IMR-90 (cell line): ENCODE results near the gene MYLK4. TPM values are rescaled to one million over a fixed set of nuclear protein-coding genes. Genes with fewer than 3 reads are reported as not detected.

Source experiments
- ATAC-seq: fragments of 200-7000 bp; cut with Tn5 transposase; 2 replicates; pipeline ENCODE4 v1.9.1; 2020; ENCODE audit warnings: low read depth, mild to moderate bottlenecking, moderate library complexity
- Bru-seq: library from RNA; stranded (reverse); fragments of 400-500 nt; gene quantifications from one replicate; lab custom pipeline; 2021; lab: Mats Ljungman, UMichigan
- BruChase-seq, 2 experiments: library from RNA; stranded (reverse); fragments of 400-500 nt; gene quantifications; one replicate each; lab custom pipeline; 2021; lab: Mats Ljungman, UMichigan
- BruUV-seq: library from RNA; stranded (reverse); fragments of 400-500 nt; replicated peaks from 2 replicates; lab custom pipeline; 2021; lab: Mats Ljungman, UMichigan
- CTCF ChIA-PET: fragments of 300-600 bp; formaldehyde crosslinking; extraction: SDS; loops from one replicate; lab custom pipeline; 2021; ENCODE audit warnings: antibody characterized with exemption; lab: Yijun Ruan, JAX
- POLR2A ChIA-PET: fragments of 300-600 bp; sonication (Branson Sonifier 250); formaldehyde crosslinking; loops from one replicate; lab custom pipeline; 2022; ENCODE audit warnings: antibody characterized with exemption; ENCODE audit not compliant: unreplicated experiment; lab: Charles Lee
- DNase-seq: peaks from one replicate; pipeline ENCODE4 v3.0.0; 2013
- H2AFZ ChIP-seq: replicated peaks from 2 replicates; pipeline ENCODE3; 2013; ENCODE audit warnings: low read length, mild to moderate bottlenecking; ENCODE audit not compliant: poor library complexity
- H2AK5ac ChIP-seq: 2 replicates; pipeline ENCODE4 v1.6.1; 2013; ENCODE audit warnings: low read depth, low read length, inconsistent platforms
- H2AK9ac ChIP-seq: replicated peaks from 2 replicates; pipeline ENCODE3; 2013; ENCODE audit warnings: mild to moderate bottlenecking, low read depth, low read length, moderate library complexity; ENCODE audit not compliant: poor library complexity
- H2BK120ac ChIP-seq: 2 replicates; pipeline ENCODE4 v1.6.1; 2013; ENCODE audit warnings: low read depth, low read length, inconsistent platforms
- H2BK15ac ChIP-seq: 3 replicates; pipeline ENCODE4 v1.6.1; 2013; ENCODE audit warnings: low read depth, low read length, inconsistent platforms
- H2BK20ac ChIP-seq: 2 replicates; pipeline ENCODE4 v1.6.1; 2013; ENCODE audit warnings: low read depth, mild to moderate bottlenecking, inconsistent platforms, low read length, moderate library complexity
- H2BK5ac ChIP-seq: 2 replicates; pipeline ENCODE4 v1.6.1; 2013; ENCODE audit warnings: mild to moderate bottlenecking, low read depth, low read length, inconsistent platforms; ENCODE audit not compliant: poor library complexity, severe bottlenecking
- H3K14ac ChIP-seq: replicated peaks from 2 replicates; pipeline ENCODE4 v1.6.1; 2013; ENCODE audit warnings: low read depth, low read length, inconsistent platforms
- H3K18ac ChIP-seq: 2 replicates; pipeline ENCODE4 v1.6.1; 2013; ENCODE audit warnings: low read depth, low read length, control low read depth
- H3K23ac ChIP-seq: 2 replicates; pipeline ENCODE4 v1.6.1; 2013; ENCODE audit warnings: low read depth, low read length, inconsistent platforms
- H3K27ac ChIP-seq: 2 replicates; pipeline ENCODE4 v1.5.1; 2013; ENCODE audit warnings: mild to moderate bottlenecking, control low read depth, low read length; ENCODE audit not compliant: insufficient read depth
- H3K27me3 ChIP-seq: 2 replicates; pipeline ENCODE4 v1.6.1; 2013; ENCODE audit warnings: low read length; ENCODE audit not compliant: control insufficient read depth, insufficient read depth
- H3K36me3 ChIP-seq: 2 replicates; pipeline ENCODE4 v1.6.1; 2013; ENCODE audit warnings: low read length, mixed read lengths; ENCODE audit not compliant: control insufficient read depth, insufficient read depth
- H3K4ac ChIP-seq: 2 replicates; pipeline ENCODE4 v1.6.1; 2013; ENCODE audit warnings: low read depth, low read length, inconsistent platforms
- H3K4me1 ChIP-seq: 2 replicates; pipeline ENCODE4 v1.6.1; 2013; ENCODE audit warnings: low read length, mixed read lengths; ENCODE audit not compliant: control insufficient read depth, insufficient read depth
- H3K4me2 ChIP-seq: 2 replicates; pipeline ENCODE4 v1.6.1; 2013; ENCODE audit warnings: low read depth, mild to moderate bottlenecking, control low read depth, low read length, moderate library complexity
- H3K4me3 ChIP-seq: 2 replicates; pipeline ENCODE4 v1.5.1; 2013; ENCODE audit warnings: low read depth, mild to moderate bottlenecking, control low read depth, low read length, moderate library complexity; ENCODE audit not compliant: insufficient read depth
- H3K56ac ChIP-seq: 2 replicates; pipeline ENCODE4 v1.6.1; 2013; ENCODE audit warnings: low read length, inconsistent platforms; ENCODE audit not compliant: insufficient read depth; ENCODE audit errors: extremely low read depth
- H3K79me1 ChIP-seq, 2 experiments: 2 replicates each; pipeline ENCODE4 v1.6.1; 2013; ENCODE audit warnings: low read length in 2 of 2, inconsistent platforms in 1 of 2, low read depth in 1 of 2
- H3K9ac ChIP-seq: 2 replicates; pipeline ENCODE4 v1.6.1; 2013; ENCODE audit warnings: low read depth, low read length, control low read depth
- H3K9me1 ChIP-seq: 2 replicates; pipeline ENCODE4 v1.6.1; 2013; ENCODE audit warnings: low read length, inconsistent platforms; ENCODE audit not compliant: insufficient read depth
- H3K9me3 ChIP-seq: 2 replicates; pipeline ENCODE4 v1.6.1; 2013; ENCODE audit warnings: low read length; ENCODE audit not compliant: control insufficient read depth, insufficient read depth
- H4K20me1 ChIP-seq: 2 replicates; pipeline ENCODE4 v1.6.1; 2013; ENCODE audit warnings: low read length, inconsistent platforms; ENCODE audit not compliant: insufficient read depth
- H4K5ac ChIP-seq: 2 replicates; pipeline ENCODE4 v1.6.1; 2013; ENCODE audit warnings: mild to moderate bottlenecking, low read depth, low read length, control low read depth
- H4K8ac ChIP-seq, 2 experiments: 2 replicates each; pipeline ENCODE4 v1.6.1; 2013; ENCODE audit warnings: low read depth in 2 of 2, low read length in 2 of 2, control low read depth in 1 of 2, inconsistent platforms in 1 of 2
- H4K91ac ChIP-seq: 2 replicates; pipeline ENCODE4 v1.6.1; 2013; ENCODE audit warnings: low read depth, low read length, inconsistent platforms; ENCODE audit not compliant: insufficient read depth
- BHLHE40 ChIP-seq: fragments of 150-350 bp; IDR thresholded peaks from 2 replicates; pipeline ENCODE4 v1.6.1; 2016; ENCODE audit warnings: mild to moderate bottlenecking, low read depth, low read length
- CEBPB ChIP-seq: IDR thresholded peaks from 2 replicates; pipeline ENCODE4 v1.6.1; 2012; ENCODE audit warnings: low read depth, low read length, improper control_type of control experiment
- CHD1 ChIP-seq: IDR thresholded peaks from 2 replicates; pipeline ENCODE4 v1.6.1; 2012; ENCODE audit warnings: low read depth, low read length, improper control_type of control experiment
- CTCF ChIP-seq: conservative IDR thresholded peaks from 2 replicates; pipeline ENCODE4 v1.5.1; 2012; ENCODE audit warnings: mild to moderate bottlenecking, low read depth, low read length, improper control_type of control experiment
- ELK1 ChIP-seq: fragments of 150-350 bp; IDR thresholded peaks from 2 replicates; pipeline ENCODE4 v1.6.1; 2016; ENCODE audit warnings: low read depth, mild to moderate bottlenecking, low read length, moderate library complexity, borderline replicate concordance
- FOS ChIP-seq: fragments of 150-350 bp; IDR thresholded peaks from 2 replicates; pipeline ENCODE4 v1.6.1; 2016; ENCODE audit warnings: low read depth, low read length
- MAFK ChIP-seq: IDR thresholded peaks from 2 replicates; pipeline ENCODE4 v1.6.1; 2012; ENCODE audit warnings: low read depth, low read length, improper control_type of control experiment
- MAZ ChIP-seq: IDR thresholded peaks from 2 replicates; pipeline ENCODE4 v1.6.1; 2012; ENCODE audit warnings: low read depth, mild to moderate bottlenecking, low read length, improper control_type of control experiment, moderate library complexity, borderline replicate concordance
- MXI1 ChIP-seq: IDR thresholded peaks from 2 replicates; pipeline ENCODE4 v1.6.1; 2012; ENCODE audit warnings: low read depth, mild to moderate bottlenecking, low read length, moderate library complexity, borderline replicate concordance
- NFE2L2 ChIP-seq: fragments of 150-350 bp; IDR thresholded peaks from 2 replicates; pipeline ENCODE4 v1.6.1; 2016; ENCODE audit warnings: low read depth, mild to moderate bottlenecking, low read length
- POLR2A ChIP-seq: IDR thresholded peaks from 2 replicates; pipeline ENCODE4 v1.6.1; 2012; ENCODE audit warnings: mild to moderate bottlenecking, low read depth, low read length
- RAD21 ChIP-seq: IDR thresholded peaks from 2 replicates; pipeline ENCODE4 v1.6.1; 2012; ENCODE audit warnings: low read length, improper control_type of control experiment
- RCOR1 ChIP-seq: IDR thresholded peaks from 2 replicates; pipeline ENCODE4 v1.6.1; 2012; ENCODE audit warnings: mild to moderate bottlenecking, low read length, improper control_type of control experiment; ENCODE audit not compliant: insufficient replicate concordance
- RFX5 ChIP-seq: IDR thresholded peaks from 2 replicates; pipeline ENCODE4 v1.8.0; 2012; ENCODE audit warnings: low read depth, mild to moderate bottlenecking, low read length, moderate library complexity
- SMC3 ChIP-seq: fragments of 150-350 bp; IDR thresholded peaks from 2 replicates; pipeline ENCODE4 v1.6.1; 2016; ENCODE audit warnings: low read depth, mild to moderate bottlenecking, antibody characterized with exemption, low read length, moderate library complexity
- WGBS, 2 experiments: methylation state at CpG; one replicate each; pipeline versions ENCODE4 v1.1.5 to v1.1.7; 2013; ENCODE audit warnings: missing lambda C conversion rate in 2 of 2; ENCODE audit not compliant: insufficient read length in 1 of 2; ENCODE audit errors: extremely low coverage in 2 of 2; 5-methylcytosine and 5-hydroxymethylcytosine counted together
- dilution Hi-C: fragments of 300-500 bp; cut with HindIII; formaldehyde crosslinking; loops from one replicate; pipeline ENCODE4 v1.14.3; 2018; ENCODE audit warnings: low sequenced_read_pairs; ENCODE audit not compliant: unreplicated experiment
- in situ Hi-C: fragments of 300-500 bp; cut with MboI; formaldehyde crosslinking; loops from 3 replicates; pipeline ENCODE4 v1.14.3; 2019; ENCODE audit warnings: low sequenced_read_pairs, inconsistent platforms, mixed read lengths
- intact Hi-C: fragments of 100-400 bp; cut with micrococcal nuclease; formaldehyde crosslinking; loops from 2 replicates; pipeline ENCODE4 v1.10.0; 2022
- long read RNA-seq: library from polyadenylated mRNA; unstranded; transcript quantifications from one replicate; pipeline ENCODE4 v2.0.0, GENCODE V29; 2021; ENCODE audit not compliant: unreplicated experiment
- polyA plus RNA-seq, 3 experiments: library from polyadenylated mRNA; depleted of rRNA; stranded (reverse); fragments of >200 nt; gene quantifications; 2 replicates each; pipeline ENCODE4 v1.2.3, GENCODE V29; 2012; ENCODE audit warnings: low replicate concordance in 1 of 3
- total RNA-seq: library from RNA; depleted of rRNA; stranded (reverse); fragments of >200 nt; gene quantifications from 2 replicates; pipeline ENCODE4 v1.2.3, GENCODE V29; 2012; rRNA removed

Gene MYLK4
- total RNA-seq (under 0.01 TPM in 2 replicates), polyA plus RNA-seq (2012; rRNA removed) (0.07 TPM in 2 replicates), Bru-seq, nascent RNA (percentile 38 among the genes with signal in this experiment), BruChase-seq, experiment 1, labeled RNA remaining after a 6-hour chase (percentile 43 among the genes with signal in this experiment), BruChase-seq, experiment 2, labeled RNA remaining after a 2-hour chase (percentile 51 among the genes with signal in this experiment)
- 0.02 and 0.03 TPM in 2 replicates for polyA plus RNA-seq (2012; cell fraction: cytosol; rRNA removed)
- polyA plus RNA-seq (2012; cell fraction: nucleus; rRNA removed; ENCODE audit: low replicate concordance): 0.05 and 0.42 TPM in 2 replicates
- long read RNA-seq: 0 reads

GRCh38 chr6:2750832-2751231 is at the start of gene MYLK4:
Gene MYLK4 (minus strand): TSS chr6:2750922. CDS start chr6:2749294, 1,628 bp downstream.
- DNase-seq (no peak), ATAC-seq (no peak)
- Histone ChIP-seq H3K4me1 (peaks cover 4% of the 10 kb centered on the region; the same call in 1 of the 2 replicates), H2BK20ac (no peak within 1 kb of the TSS), H2AK9ac (no peak within 1 kb of the TSS), H3K23ac (no peak within 1 kb of the TSS), H4K5ac (no peak within 1 kb of the TSS), H3K14ac (no peak within 1 kb of the TSS), H2BK5ac (no peak within 1 kb of the TSS), H3K56ac (no peak within 1 kb of the TSS), H3K27me3 (no peaks in the 10 kb centered on the region), H4K20me1 (no peaks in the 10 kb centered on the region), H3K4ac (no peak within 1 kb of the TSS), H3K9me3 (no peaks in the 10 kb centered on the region), H4K91ac (no peak within 1 kb of the TSS), H2BK15ac (no peak within 1 kb of the TSS), H3K4me2 (no peak within 1 kb of the TSS), H3K9me1 (no peaks in the 10 kb centered on the region; the same call in 1 of the 2 replicates), H3K18ac (no peak within 1 kb of the TSS), H3K9ac (no peak within 1 kb of the TSS), H3K27ac (no peak within 1 kb of the TSS), H2AFZ (no peak within 1 kb of the TSS), H4K8ac (no peak within 1 kb of the TSS), H3K4me3 (no peak within 1 kb of the TSS), H2BK120ac (no peak within 1 kb of the TSS), H3K36me3 (no peaks in the 10 kb centered on the region), H2AK5ac (no peak within 1 kb of the TSS), H3K79me1 (no peaks in the 10 kb centered on the region; a peak in 1 of 4 replicates)
- ChIA-PET POLR2A (no interaction called here), CTCF (interaction anchor here (0.6 to 4.3 kb wide), 7 partner anchors 9 to 40 kb away, joined by 3 to 29 read pairs (median 5); no protein-coding TSS in a partner anchor)
- in situ Hi-C loops: loop anchor here (10.0 kb wide), 1 partner anchor 1156 kb away; no protein-coding TSS in a partner anchor
- no TSS peak for BruUV-seq
- dilution Hi-C loops: no loop called here
- WGBS, 2 experiments: 80% methylated on average over 1 of the region's 7 CpGs; no CpG with 5 or more reads in 1 of the 2 experiments
- intact Hi-C loops: loop anchor here (2.0 kb wide), 1 partner anchor 1154 kb away; no protein-coding TSS in a partner anchor
- TF ChIP-seq CTCF (no peak), MXI1 (no peak), RFX5 (no peak), BHLHE40 (no peak), POLR2A (no peak), CEBPB (no peak), SMC3 (no peak), NFE2L2 (no peak), FOS (no peak), MAFK (no peak), RCOR1 (no peak), CHD1 (no peak), RAD21 (no peak), ELK1 (no peak), MAZ (no peak)
